Lower leg skin (tissue), 4 donors: ENCODE results near the gene TBX4. TPM values are rescaled to one million over a fixed set of nuclear protein-coding genes. Genes with fewer than 3 reads are reported as not detected.

Experiments
- DNase-seq, 2 donors: peaks; one replicate each; pipeline ENCODE4 v3.0.0-alpha.2; 2019; ENCODE audit warnings: low spot score in 2 of 2
- H3K4me3 ChIP-seq: fragments of 200-600 bp; sonication (generic); 2 replicates; pipeline ENCODE4 v1.5.1; 2017; ENCODE audit warnings: mild to moderate bottlenecking, low read depth; ENCODE audit not compliant: poor library complexity, severe bottlenecking
- POLR2A ChIP-seq, 2 donors: fragments of 450-650 bp; IDR thresholded peaks; one replicate each; pipeline ENCODE4 v1.6.1; 2016 to 2017; ENCODE audit warnings: antibody characterized with exemption in 2 of 2, mild to moderate bottlenecking in 1 of 2, moderate library complexity in 1 of 2
- WGBS, 2 donors: methylation state at CpG; one replicate each; pipeline ENCODE4 v1.1.5; 2018; 5-methylcytosine and 5-hydroxymethylcytosine counted together
- intact Hi-C: fragments of 100-400 bp; cut with DNase I; formaldehyde crosslinking; loops from one replicate; pipeline ENCODE4 v1.15.0; 2023; ENCODE audit warnings: low total_unique reads
- total RNA-seq, 4 donors: library from RNA; depleted of rRNA; stranded (reverse); fragments of >200 nt; gene quantifications; one replicate each; pipeline ENCODE4 v1.1.0, GENCODE V29; 2016
- TF ChIP-seq, protein P1 (sequence below), 3 donors: fragments of 450-650 bp; IDR thresholded peaks; one replicate each; pipeline ENCODE4 v1.5.1; 2016; ENCODE audit warnings: antibody characterized with exemption in 3 of 3, mild to moderate bottlenecking in 3 of 3, moderate library complexity in 2 of 3

The TBX4 gene
- total RNA-seq, 4 donors from 2014 or later = 0.53 TPM; not detected in 3

DNA sequence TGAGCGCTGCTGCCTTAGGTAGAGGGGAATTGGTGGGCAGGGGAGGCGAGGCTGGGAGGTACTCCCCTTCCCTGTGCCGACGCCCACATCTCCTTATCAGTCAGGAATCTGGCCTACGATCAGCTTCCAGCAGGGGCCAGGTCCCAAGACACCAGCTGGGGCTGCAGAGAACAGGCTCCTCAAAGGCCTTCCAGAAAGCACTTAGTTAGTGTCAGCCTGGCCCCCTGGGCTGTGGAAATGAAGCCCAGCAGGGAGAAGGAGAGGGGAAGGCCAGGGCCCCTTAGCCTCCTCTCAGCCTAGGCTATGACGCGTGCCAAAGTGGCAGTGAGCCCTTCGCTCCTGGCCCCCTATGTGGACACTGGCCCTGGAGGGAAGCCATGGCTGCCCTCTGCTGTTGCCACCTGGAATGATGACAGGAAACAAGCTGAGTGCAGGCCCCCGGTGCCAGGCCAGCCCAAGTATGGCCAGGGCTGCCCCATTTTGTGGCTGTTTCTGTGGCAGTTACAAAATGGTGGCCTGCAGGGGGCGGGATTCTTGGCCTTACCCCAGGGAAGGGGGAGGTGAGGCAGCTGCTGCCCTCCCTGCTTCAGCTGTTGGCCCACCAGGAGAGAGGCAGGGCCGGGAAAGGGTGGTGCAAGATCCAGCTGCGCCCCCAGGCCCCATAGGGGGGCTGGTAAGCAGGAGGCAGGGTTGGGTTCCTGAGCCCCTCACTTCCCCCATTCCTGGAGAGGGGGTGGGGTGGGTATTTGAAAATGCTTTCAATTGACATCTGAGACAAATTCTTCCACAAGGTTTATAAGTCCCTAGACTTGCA, 11.3 kb downstream of the TBX4 start:
- TF ChIP-seq, protein P1, sequence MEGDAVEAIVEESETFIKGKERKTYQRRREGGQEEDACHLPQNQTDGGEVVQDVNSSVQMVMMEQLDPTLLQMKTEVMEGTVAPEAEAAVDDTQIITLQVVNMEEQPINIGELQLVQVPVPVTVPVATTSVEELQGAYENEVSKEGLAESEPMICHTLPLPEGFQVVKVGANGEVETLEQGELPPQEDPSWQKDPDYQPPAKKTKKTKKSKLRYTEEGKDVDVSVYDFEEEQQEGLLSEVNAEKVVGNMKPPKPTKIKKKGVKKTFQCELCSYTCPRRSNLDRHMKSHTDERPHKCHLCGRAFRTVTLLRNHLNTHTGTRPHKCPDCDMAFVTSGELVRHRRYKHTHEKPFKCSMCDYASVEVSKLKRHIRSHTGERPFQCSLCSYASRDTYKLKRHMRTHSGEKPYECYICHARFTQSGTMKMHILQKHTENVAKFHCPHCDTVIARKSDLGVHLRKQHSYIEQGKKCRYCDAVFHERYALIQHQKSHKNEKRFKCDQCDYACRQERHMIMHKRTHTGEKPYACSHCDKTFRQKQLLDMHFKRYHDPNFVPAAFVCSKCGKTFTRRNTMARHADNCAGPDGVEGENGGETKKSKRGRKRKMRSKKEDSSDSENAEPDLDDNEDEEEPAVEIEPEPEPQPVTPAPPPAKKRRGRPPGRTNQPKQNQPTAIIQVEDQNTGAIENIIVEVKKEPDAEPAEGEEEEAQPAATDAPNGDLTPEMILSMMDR (IDR thresholded peaks at IDR 0.05) = no peak
- no peak for TF ChIP-seq POLR2A (IDR thresholded peaks at IDR 0.05)
- H3K4me3 ChIP-seq = no peak overlapping the region
- WGBS, 2 donors = 86 to 89% methylated on average over 9 to 12 of the region's 12 CpGs
- intact Hi-C loops = no loop called here
- peak in 1 of 2 donors; percentile 73 for DNase-seq

DNA sequence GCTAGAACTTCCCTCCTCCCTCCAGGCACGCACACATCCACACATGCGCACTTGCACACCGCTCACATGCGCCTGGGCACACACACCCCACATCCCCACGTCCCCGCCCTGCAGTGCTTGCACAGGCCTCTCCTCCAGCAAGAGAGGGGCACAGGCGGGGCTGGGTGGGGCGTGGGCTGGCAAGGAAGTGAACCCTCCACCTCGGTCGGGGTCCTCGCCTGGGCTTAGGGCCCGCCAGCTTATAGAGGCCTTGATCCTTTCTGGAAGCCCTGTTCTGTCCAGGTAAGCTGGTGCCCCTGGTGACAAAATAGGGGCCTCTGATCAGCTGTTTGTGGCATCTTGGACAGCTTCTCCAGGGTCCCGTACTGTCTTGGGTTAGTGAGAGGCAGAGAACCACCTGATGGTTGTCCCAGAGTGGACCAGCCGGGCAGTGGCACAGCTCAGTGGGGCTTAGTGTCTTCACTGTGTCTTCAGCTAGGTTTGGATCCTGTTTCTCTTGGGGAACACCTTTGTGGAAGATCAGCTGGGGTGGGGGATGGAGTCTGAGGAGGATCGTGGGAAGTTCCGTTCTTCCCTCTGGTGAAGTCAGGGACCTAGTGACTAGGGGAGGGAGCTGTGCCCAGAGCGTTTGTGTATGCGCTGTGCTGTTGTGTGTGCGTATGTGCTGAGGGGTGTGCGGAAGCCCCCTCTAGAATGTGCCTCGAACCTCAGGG, 12.1 kb downstream of the TBX4 start:
- intact Hi-C loops = no loop called here
- TF ChIP-seq, protein P1 (IDR thresholded peaks at IDR 0.05) = no peak
- no peak for TF ChIP-seq POLR2A (IDR thresholded peaks at IDR 0.05)
- no peak overlapping the region for H3K4me3 ChIP-seq
- WGBS, 2 donors = 88 to 92% methylated on average over 20 to 21 of the region's 21 CpGs
- DNase-seq = peak in 1 of 2 donors; percentile 58

- intact Hi-C loops = no loop called here
- 79 to 83% methylated on average over 3 of the region's 3 CpGs for WGBS, 2 donors
- no peak overlapping the region for H3K4me3 ChIP-seq
- TF ChIP-seq, protein P1 (IDR thresholded peaks at IDR 0.05) = no peak
- no peak for TF ChIP-seq POLR2A (IDR thresholded peaks at IDR 0.05)
- no peak for DNase-seq
Observed at GRCh38 chr17:61464843-61465180, 12.6 kb downstream of the TBX4 start.

GRCh38 chr17:61465550-61466237, 13.5 kb downstream of the TBX4 start:
- 82 to 86% methylated on average over 15 to 17 of the region's 17 CpGs for WGBS, 2 donors
- no peak overlapping the region for H3K4me3 ChIP-seq
- TF ChIP-seq POLR2A (IDR thresholded peaks at IDR 0.05) = no peak
- TF ChIP-seq, protein P1 (IDR thresholded peaks at IDR 0.05) = no peak
- intact Hi-C loops = no loop called here
- peak in 1 of 2 donors; percentile 78 for DNase-seq

DNA sequence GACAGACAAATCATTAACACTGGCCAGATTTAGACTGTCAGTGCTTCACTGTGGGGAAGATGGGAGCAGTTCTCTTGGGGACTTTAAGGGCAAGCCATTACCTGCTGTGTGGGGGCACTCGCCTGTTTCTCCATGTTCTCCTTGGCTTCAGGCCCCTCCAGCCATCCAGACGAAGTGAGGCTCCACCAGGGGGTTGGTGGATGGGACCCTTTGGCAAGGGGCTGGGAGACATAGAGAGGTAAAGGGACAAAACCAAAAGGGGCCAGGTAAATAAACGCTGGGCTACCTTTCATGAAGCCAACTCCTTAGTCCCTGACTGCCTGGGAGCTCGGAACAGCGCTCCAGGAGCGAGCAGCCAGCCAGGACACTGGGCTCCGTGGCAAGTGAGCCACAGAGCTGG, 14.0 kb downstream of the TBX4 start:
- no peak overlapping the region for H3K4me3 ChIP-seq
- intact Hi-C loops = no loop called here
- TF ChIP-seq POLR2A (IDR thresholded peaks at IDR 0.05) = no peak
- TF ChIP-seq, protein P1 (IDR thresholded peaks at IDR 0.05) = no peak
- WGBS, 2 donors = 74 to 93% methylated on average over 7 of the region's 7 CpGs
- no peak for DNase-seq
